ENCODE data around the gene HSD17B1.
A peak's percentile ranks its signal among the peaks of the same experiment; 100 is the strongest.

GRCh38 chr17:42578282-42578869 lies 25.7 kb downstream of the HSD17B1 start:
- no peak for TF ChIP-seq POLR2A (IDR thresholded peaks at IDR 0.05)
- TF ChIP-seq CTCF (IDR thresholded peaks at IDR 0.05), result peak; percentile 66 to 79 (median 68)

Measured in uterus (tissue), 2 donors.